ENCODE measurements around the gene BATF3.

DNA sequence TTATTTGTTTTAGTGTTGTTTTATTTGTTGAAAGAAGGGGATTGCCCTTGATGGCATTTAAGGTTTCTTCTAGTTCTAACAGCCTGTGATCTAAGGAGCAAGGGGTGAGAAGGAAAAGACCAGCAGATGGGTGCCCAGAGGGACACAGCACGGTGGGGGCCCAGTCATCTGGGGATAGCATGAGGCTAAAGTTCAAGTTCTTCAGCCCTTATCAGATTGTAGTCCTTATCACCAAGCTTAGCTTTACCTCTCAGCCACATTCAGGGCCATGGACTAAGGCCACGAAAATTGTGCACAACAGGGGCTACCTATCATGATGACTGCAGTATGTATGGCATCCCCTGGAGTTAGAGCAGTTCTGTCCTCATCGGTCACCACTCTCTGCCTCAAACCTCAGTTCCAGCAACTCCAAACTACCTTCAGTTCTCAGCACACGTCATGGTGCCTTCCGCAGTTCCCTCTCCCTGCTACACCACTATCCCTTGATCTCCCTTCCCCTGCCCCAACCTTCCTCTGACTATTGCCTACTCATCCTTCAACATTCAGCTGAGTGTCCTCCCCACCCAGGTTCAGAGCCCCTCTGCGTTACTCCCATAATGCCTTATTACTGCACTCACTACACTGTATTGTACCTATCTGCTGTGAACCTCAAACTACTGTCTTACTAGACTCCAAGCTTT is 54.6 kb downstream of the BATF3 start:
- TF ChIP-seq, protein P1, sequence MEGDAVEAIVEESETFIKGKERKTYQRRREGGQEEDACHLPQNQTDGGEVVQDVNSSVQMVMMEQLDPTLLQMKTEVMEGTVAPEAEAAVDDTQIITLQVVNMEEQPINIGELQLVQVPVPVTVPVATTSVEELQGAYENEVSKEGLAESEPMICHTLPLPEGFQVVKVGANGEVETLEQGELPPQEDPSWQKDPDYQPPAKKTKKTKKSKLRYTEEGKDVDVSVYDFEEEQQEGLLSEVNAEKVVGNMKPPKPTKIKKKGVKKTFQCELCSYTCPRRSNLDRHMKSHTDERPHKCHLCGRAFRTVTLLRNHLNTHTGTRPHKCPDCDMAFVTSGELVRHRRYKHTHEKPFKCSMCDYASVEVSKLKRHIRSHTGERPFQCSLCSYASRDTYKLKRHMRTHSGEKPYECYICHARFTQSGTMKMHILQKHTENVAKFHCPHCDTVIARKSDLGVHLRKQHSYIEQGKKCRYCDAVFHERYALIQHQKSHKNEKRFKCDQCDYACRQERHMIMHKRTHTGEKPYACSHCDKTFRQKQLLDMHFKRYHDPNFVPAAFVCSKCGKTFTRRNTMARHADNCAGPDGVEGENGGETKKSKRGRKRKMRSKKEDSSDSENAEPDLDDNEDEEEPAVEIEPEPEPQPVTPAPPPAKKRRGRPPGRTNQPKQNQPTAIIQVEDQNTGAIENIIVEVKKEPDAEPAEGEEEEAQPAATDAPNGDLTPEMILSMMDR (IDR thresholded peaks at IDR 0.05 in 4 of 5, conservative IDR thresholded peaks at IDR 0.05 in 1 of 5): no peak
- no peak for TF ChIP-seq POLR2A (IDR thresholded peaks at IDR 0.05)

All from gastrocnemius medialis (tissue), 4 donors.